Fibroblast of skin of left biceps (primary cell): Measurements from ENCODE around the gene CACNA1A.

ENCODE experiments used
- DNase-seq, 2 experiments: peaks; one replicate each; pipeline ENCODE4 v3.0.0-alpha.2; 2013; ENCODE audit warnings: low read depth in 2 of 2

Gene CACNA1A

GRCh38 chr19:13309864-13310263 lies 196.4 kb downstream of the CACNA1A start:
- DNase-seq = no peak

- no peak for DNase-seq
Measured at GRCh38 chr19:13303381-13304129, 202.7 kb downstream of the CACNA1A start.

DNA sequence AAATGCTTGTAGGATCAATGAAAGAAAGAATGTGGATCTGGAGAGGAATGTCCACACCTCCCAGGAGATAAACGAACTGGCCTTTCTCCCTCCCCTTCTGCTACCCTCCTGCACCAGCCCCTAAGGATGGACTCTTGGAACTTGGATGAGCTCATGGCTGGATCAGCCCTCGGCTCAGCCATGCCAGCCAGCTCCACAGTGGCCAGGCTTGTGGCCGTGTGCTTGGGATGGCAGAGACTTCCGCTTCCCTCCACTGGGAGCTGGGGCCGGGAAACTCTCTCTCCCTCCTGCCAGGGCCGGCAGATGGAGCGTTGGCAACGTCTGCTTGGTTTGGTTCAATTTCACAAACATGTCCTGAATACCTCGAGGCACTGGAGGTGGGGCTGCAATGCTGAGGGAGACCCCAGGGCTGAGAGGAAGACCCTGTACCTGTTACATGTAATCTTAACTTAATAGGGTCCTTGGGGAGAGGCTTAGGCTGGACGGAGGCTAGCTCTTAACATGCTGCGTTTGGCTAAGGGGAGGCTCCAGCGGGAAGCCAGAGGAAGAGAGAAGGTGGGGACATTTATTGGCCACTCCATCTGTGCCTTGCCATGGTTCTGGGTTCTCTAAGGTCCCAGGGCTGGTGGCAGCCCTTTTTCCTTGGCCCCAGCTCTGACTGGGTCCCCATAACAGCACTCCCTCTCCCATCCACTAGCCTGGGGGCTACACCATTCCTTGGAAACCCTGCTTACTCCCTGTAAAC lies 203.6 kb downstream of the CACNA1A start:
- no peak for DNase-seq

GRCh38 chr19:13301627-13302334 lies 204.5 kb downstream of the CACNA1A start:
- no peak for DNase-seq

GRCh38 chr19:13300421-13301030 lies 205.8 kb downstream of the CACNA1A start:
- no peak for DNase-seq

- DNase-seq = no peak
Measured at GRCh38 chr19:13299838-13300237, 206.4 kb downstream of the CACNA1A start.

DNA sequence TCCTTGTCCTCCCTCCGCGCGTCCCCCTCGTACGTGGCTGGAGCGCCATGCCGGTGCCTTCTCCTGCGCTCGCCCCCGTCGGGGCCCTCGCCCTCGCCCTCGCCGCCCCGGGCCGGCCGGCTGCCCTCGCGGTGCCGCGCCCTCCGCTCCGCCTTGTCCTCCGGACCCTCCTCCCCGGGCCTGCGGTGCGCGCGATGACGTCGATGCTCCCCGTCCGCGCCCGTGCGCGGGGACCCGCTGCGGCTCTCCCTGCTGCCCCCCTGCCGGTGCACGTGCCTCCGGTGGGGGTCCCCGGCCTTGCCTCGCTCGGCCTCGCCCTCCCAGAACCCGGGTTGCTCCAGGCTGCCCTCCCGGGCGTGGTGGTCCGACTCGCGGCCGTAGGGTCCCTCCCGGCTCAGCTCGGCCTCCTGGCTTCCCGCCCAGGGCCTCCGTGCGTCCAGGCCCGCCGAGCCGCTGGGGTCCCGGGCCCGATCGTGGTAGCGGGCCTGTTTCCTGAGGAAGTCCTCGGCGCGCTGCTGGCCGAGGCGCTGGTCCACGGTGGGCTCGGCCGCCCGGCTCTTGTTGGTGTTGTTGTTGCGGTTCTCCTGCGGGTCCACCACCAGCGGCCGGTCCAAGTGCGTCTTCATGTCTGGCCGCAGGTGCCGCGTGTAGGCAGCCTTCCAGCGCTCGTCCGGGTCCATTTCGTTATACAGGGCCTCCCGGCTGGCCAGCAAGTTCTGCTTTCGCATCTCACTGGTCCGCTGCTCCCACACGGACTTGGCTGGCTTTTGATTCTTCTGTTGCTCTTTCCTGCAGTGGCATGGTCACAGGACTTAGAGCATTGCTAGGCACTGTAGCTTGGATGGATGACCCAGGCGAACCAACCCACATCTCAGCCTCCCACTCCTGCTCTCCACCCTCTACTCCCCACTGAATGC lies 207.5 kb downstream of the CACNA1A start:
- no peak for DNase-seq

DNA sequence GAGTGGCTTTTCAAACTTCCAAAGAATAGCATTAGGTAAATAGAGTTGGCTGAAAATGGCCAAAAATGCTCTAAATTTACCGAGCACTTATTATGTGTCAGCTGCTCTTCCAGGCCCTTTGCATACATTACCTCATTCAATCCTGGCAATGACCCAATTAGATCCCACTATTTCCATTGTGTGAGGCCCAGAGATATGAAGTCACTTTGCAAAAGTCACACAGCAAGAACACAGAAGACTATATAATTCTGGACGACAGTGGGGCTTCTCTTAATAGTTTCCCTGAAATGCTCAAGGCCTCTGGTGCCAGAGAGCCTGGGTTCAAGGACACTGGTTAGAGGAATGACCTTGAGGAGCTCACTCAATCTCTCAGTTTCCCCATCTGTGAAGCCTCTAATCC lies 209.3 kb downstream of the CACNA1A start:
- no peak for DNase-seq

GRCh38 chr19:13294812-13295567 lies 211.3 kb downstream of the CACNA1A start:
- no peak for DNase-seq

- no peak for DNase-seq
Measured at GRCh38 chr19:13291913-13292312, 214.4 kb downstream of the CACNA1A start.

DNA sequence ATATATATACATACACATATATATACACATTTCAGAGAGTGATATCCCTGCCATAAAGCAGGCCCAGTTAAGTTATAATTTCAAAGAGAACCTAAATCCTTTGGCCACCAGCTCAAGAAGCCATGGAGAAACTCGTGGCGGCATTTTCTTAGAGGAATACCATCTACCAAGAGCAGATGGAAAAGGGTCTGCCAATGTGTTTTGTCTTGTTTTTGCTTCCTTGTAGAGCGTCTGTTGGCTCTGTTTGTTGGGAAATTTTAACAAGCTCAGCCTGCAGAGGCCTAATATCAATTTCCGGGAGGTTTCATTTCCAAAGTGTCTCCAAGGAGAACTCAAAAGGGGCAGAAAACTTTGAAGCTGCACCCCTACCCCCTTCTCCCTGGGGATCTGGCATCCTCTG lies 215.5 kb downstream of the CACNA1A start:
- no peak for DNase-seq

DNA sequence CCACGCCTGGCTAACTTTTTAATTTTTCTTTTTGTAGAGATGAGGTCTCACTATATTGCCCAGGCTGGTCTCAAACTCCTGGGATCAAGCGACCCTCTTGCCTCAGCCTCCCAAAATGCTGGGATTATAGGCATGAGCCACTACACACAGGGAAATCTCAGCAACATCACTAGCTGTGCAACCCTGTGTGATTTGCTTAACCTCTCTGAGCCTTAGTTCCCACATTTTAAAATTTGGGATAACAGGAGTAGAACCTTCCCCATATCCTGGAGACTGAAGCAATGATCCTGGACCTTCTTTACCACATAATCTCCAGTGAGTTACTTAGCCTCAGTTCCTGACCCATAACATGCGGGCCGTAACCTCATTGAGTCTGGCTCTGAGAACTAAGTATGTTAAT lies 217.0 kb downstream of the CACNA1A start:
- DNase-seq = no peak

DNA sequence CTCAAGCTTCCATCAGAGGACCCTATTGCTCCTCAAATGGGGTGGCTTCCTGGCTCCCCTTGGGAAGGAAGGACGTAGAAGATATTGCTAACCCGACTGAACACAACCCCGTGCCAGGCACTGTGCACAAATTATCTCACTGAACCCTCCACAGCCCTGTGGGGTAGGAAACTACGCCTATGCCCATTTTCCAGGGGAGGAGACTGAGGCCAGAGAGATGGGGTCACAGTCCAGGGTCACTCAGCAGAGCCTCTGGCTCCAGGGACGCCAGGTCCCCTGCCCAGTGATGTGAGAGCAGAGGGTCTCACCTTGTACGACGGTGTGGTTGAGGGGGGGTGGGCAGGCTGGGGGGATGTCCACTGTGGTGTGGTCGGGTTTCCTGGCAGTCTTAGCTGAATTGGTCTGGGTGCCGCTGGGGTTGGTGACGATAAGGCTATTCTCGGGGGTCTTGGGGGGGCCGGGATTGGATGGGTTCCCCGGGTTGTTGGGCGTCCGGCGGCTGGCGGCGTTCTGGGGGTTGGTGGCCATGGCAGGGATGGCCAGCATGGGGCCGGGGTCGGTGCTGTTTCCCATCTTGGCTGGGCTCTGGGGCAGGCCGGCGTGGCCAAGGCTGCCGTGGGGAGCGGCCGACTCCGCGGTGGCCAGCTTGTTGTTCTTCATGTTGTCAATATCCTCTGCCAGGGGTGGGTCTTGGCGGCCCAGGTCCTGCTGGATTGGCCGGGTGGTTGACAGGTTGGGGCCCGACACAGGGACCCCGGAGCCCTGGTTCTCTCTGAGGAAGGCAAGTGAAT lies 219.9 kb downstream of the CACNA1A start:
- no peak for DNase-seq

DNA sequence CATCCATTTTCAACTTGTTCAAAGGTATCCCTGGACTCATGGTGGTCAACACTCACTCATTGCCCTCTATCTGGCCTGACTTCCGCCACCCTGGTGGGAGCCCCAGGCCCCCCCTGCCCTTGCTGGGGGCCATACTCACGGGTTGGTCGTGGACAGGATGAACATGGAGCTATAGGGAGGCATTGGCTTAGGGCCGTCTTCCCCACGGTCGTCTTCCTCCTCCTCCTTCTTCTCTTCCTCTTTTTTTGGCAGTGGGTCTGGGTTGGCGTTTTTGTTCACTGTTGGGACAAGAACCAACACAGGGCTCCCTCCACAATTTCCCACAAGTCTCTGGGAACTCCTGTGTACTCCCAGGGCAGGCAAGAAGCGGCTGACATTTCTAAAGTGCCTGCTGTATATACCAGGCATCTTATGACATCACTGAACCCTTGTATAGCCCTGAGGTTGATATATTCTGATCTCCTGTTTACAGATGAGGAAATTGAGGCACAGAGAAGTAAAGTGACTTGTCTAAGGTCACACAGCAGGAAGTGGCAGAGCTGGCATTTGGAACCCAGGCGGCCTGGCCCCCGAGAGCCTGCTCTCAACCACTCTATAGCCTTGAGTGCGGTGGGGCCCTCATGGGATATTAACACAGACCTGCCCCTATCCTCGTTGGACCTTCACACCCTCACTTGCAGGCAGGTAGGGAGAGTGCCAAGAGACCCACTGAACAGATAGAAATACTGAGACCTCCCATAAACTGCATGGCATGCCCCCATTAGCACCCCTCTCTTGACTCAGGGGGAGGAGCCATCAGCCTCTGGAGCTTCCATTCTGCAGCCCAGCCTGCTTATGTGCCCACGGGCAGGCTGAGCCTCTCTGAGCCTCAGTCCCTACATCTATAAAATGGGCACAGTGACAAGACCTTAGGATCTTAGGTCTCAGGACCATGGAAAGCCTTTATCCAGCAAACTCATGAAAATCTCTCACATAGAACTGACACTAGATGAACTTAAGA lies 221.1 kb downstream of the CACNA1A start:
- DNase-seq = no peak

- DNase-seq = no peak
Measured at GRCh38 chr19:13283871-13284270, 222.4 kb downstream of the CACNA1A start.

- DNase-seq = no peak
Measured at GRCh38 chr19:13282486-13283065, 223.7 kb downstream of the CACNA1A start.

DNA sequence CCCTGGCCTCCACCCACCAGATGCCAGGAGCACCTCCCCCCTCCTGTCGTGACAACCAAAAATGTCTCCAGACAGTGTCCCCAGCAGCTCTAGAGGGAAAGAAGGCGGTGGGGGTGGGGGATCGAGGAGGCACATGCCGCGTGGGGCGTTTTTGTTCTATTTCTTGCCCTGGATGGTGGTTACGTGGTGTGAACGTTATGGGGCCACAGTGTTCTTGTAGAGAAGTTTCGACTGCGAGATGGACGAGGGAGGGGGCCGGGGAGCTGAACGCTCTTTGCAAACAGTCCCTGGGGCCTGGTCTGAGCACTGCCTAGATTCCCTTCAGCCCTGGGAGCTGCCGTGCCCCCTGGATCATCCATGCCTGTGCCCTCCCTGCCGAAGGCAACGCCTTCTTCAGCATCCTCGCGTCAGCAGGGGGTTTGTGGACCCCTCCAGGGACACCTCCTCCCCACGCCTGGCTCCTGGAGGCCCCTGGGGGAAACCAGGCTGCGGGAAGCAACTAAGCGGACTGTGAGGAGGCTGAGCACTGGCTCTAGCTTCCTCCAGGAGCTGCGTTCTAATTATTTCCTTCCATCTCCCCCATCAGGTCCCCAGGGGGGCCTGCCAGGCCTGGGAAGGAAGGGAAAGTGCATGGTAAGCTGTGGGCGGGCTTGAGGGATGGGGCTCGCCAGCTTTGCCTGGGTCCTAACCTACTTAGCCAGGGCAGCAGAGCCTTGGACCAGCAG lies 224.6 kb downstream of the CACNA1A start:
- DNase-seq = no peak
